OCI-LY1 (cell line): Measurements from ENCODE around the gene POLQ.

Experiments used
- EZH2 ChIP-seq: fragments of 200-600 bp; sonication (generic), shearing (Covaris generic); IDR thresholded peaks from 2 replicates; pipeline ENCODE4 v1.8.0; 2017; ENCODE audit warnings: borderline replicate concordance, mixed run types, mild to moderate bottlenecking, antibody characterized with exemption, low read length, moderate library complexity, mixed read lengths
- TF ChIP-seq, protein P1 (sequence below): fragments of 200-600 bp; sonication (generic), shearing (Covaris generic); IDR thresholded peaks from 2 replicates; pipeline ENCODE4 v1.5.1; 2017; ENCODE audit warnings: mild to moderate bottlenecking, antibody characterized with exemption, low read length, moderate library complexity, mixed read lengths

DNA sequence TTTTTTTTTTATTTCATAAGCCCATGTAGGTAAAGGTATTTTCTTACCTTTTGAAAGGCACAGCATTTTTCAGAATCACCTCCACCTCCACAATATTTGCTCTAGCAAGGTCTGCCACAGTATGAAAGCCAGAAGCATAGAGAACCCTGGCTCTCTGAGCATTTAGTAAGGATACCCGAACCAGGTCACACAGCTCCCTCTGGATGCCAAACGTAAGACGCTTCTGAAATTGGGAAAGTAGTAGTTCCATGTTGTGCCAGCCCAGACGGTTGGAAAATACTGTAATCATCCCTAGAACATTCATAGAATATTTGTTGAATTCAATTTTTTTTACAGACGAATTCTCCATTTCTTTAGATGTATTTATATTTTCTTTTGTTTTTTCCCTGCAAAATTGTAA is 52.4 kb downstream of the POLQ start:
- TF ChIP-seq, protein P1, sequence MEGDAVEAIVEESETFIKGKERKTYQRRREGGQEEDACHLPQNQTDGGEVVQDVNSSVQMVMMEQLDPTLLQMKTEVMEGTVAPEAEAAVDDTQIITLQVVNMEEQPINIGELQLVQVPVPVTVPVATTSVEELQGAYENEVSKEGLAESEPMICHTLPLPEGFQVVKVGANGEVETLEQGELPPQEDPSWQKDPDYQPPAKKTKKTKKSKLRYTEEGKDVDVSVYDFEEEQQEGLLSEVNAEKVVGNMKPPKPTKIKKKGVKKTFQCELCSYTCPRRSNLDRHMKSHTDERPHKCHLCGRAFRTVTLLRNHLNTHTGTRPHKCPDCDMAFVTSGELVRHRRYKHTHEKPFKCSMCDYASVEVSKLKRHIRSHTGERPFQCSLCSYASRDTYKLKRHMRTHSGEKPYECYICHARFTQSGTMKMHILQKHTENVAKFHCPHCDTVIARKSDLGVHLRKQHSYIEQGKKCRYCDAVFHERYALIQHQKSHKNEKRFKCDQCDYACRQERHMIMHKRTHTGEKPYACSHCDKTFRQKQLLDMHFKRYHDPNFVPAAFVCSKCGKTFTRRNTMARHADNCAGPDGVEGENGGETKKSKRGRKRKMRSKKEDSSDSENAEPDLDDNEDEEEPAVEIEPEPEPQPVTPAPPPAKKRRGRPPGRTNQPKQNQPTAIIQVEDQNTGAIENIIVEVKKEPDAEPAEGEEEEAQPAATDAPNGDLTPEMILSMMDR, result no peak
- no peak for TF ChIP-seq EZH2
